Smooth muscle cell (in vitro differentiated cells): ENCODE measurements around the gene SNRNP35. TPM values are rescaled to one million over a fixed set of nuclear protein-coding genes. Genes with fewer than 3 reads are reported as not detected.
A peak's percentile ranks its signal among the peaks of the same experiment; 100 is the strongest.

Source experiments
- DNase-seq: peaks from one replicate; lab custom pipeline; 2025; ENCODE audit not compliant: unreplicated experiment; lab: John Stamatoyannopoulos, UW
- H2AFZ ChIP-seq: fragments of 200-600 bp; sonication (generic); 2 replicates; pipeline ENCODE4 v1.6.0; 2016; ENCODE audit warnings: antibody characterized with exemption, low read depth, mild to moderate bottlenecking
- H3F3A ChIP-seq: fragments of 200-600 bp; sonication (generic); 2 replicates; pipeline ENCODE4 v1.6.0; 2017; ENCODE audit warnings: antibody characterized with exemption, low read depth
- H3K27ac ChIP-seq: fragments of 200-600 bp; sonication (generic); 2 replicates; pipeline ENCODE4 v1.5.1; 2016; ENCODE audit warnings: low read depth, mild to moderate bottlenecking
- H3K27me3 ChIP-seq: fragments of 200-600 bp; sonication (generic); 2 replicates; pipeline ENCODE4 v1.6.1; 2016; ENCODE audit warnings: low read depth, mild to moderate bottlenecking
- H3K36me3 ChIP-seq: fragments of 200-600 bp; sonication (generic); 2 replicates; pipeline ENCODE4 v1.5.1; 2016; ENCODE audit warnings: low read depth
- H3K4me1 ChIP-seq: fragments of 200-600 bp; sonication (generic); 2 replicates; pipeline ENCODE4 v1.5.1; 2016; ENCODE audit warnings: low read depth
- H3K4me2 ChIP-seq: fragments of 200-600 bp; sonication (generic); 2 replicates; pipeline ENCODE4 v1.6.0; 2016; ENCODE audit warnings: mild to moderate bottlenecking
- H3K4me3 ChIP-seq: fragments of 200-600 bp; sonication (generic); 2 replicates; pipeline ENCODE4 v1.5.1; 2016; ENCODE audit warnings: mild to moderate bottlenecking
- H3K79me2 ChIP-seq: fragments of 200-600 bp; sonication (generic); 2 replicates; pipeline ENCODE4 v1.6.0; 2016; ENCODE audit warnings: low read depth, mild to moderate bottlenecking
- H3K9ac ChIP-seq: fragments of 200-600 bp; sonication (generic); 2 replicates; pipeline ENCODE4 v1.6.0; 2016; ENCODE audit warnings: low read depth
- H3K9me3 ChIP-seq: fragments of 200-600 bp; sonication (generic); replicated peaks from 2 replicates; pipeline ENCODE4 v1.5.1; 2016; ENCODE audit warnings: low read depth
- H4K20me1 ChIP-seq: fragments of 200-600 bp; sonication (generic); 2 replicates; pipeline ENCODE4 v1.6.0; 2016; ENCODE audit warnings: low read depth
- WGBS: methylation state at CpG from one replicate; pipeline ENCODE4 v1.1.7; 2016; ENCODE audit warnings: low lambda C conversion rate; 5-methylcytosine and 5-hydroxymethylcytosine counted together
- polyA plus RNA-seq: library from polyadenylated mRNA; unstranded; fragments of >200 nt; fragmentation: Nextera tagmentation; extraction: Ambion mirVana; gene quantifications from 2 replicates; pipeline ENCODE4 v1.2.1, GENCODE V29; 2016
- total RNA-seq: library from RNA; depleted of rRNA; stranded (reverse); fragments of >200 nt; gene quantifications from 2 replicates; pipeline ENCODE4 v1.2.3, GENCODE V29; 2014
- TF ChIP-seq, protein P1 (sequence below): fragments of 200-600 bp; sonication (generic); IDR thresholded peaks from 2 replicates; pipeline ENCODE4 v1.5.1; 2017; ENCODE audit warnings: borderline replicate concordance, mild to moderate bottlenecking, antibody characterized with exemption; ENCODE audit not compliant: insufficient read depth, poor library complexity, severe bottlenecking

SNRNP35 gene
- total and polyA plus RNA-seq, 2 experiments from 2014 or later, result 3.8 to 21.7 TPM

DNA sequence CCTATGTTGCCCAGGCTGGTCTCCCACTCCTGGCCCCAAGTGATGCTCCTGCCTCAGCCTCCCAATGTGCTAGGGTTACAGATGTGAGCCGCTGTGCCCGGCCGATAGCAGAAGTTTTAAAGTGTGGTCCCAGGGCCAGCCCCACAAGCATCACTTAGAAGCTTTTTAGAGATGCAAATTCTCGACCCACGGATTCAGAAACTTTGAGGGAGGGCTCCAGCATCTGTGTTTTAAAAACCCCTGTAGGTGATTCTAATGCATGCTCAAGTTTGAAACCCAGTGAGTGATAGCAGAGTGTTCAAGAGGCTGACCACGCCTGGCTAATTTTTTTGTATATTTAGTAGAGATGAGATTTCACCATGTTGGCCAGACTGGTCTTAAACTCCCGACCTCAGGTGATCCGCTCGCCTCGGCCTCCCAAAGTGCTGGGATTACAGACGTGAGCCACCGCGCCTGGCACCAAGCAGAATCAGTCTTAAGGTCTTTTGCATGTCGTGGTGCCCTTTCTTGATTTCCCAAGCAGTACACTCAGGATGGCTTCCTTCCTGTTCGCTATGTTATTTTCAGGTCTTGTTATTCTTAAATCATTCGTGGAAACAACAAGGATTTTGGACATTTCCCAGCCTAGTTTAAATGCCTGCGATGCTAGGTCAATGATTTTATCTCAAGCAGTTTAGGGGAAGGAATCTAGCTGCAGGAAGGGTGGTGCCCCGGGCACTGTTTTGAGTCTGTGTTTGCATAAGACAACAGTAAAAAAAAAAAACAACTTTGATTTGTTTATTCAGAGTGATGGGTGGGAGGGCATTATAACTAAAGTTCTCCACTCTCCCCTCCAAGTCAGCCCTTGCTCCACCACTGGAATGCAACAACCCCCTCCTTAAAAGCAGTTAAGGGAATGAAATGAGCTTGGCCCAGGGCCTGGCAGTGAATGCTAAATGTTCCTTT, 12.3 kb upstream of the SNRNP35 start:
- Histone ChIP-seq H3K36me3 (no peaks in the 10 kb centered on the region), H2AFZ (peak overlapping the region; percentile 62), H3K9me3 (no peaks in the 10 kb centered on the region), H3K9ac (no peak overlapping the region), H3K4me2 (no peak overlapping the region), H3K27ac (no peak overlapping the region), H3K4me1 (no peaks in the 10 kb centered on the region), H3K79me2 (no peaks in the 10 kb centered on the region), H3F3A (no peaks in the 10 kb centered on the region), H3K27me3 (no peaks in the 10 kb centered on the region), H3K4me3 (no peak overlapping the region), H4K20me1 (no peaks in the 10 kb centered on the region)
- TF ChIP-seq, protein P1, sequence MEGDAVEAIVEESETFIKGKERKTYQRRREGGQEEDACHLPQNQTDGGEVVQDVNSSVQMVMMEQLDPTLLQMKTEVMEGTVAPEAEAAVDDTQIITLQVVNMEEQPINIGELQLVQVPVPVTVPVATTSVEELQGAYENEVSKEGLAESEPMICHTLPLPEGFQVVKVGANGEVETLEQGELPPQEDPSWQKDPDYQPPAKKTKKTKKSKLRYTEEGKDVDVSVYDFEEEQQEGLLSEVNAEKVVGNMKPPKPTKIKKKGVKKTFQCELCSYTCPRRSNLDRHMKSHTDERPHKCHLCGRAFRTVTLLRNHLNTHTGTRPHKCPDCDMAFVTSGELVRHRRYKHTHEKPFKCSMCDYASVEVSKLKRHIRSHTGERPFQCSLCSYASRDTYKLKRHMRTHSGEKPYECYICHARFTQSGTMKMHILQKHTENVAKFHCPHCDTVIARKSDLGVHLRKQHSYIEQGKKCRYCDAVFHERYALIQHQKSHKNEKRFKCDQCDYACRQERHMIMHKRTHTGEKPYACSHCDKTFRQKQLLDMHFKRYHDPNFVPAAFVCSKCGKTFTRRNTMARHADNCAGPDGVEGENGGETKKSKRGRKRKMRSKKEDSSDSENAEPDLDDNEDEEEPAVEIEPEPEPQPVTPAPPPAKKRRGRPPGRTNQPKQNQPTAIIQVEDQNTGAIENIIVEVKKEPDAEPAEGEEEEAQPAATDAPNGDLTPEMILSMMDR, result no peak
- no peak for DNase-seq
- WGBS, result 72% methylated on average over 18 of the region's 18 CpGs

DNA sequence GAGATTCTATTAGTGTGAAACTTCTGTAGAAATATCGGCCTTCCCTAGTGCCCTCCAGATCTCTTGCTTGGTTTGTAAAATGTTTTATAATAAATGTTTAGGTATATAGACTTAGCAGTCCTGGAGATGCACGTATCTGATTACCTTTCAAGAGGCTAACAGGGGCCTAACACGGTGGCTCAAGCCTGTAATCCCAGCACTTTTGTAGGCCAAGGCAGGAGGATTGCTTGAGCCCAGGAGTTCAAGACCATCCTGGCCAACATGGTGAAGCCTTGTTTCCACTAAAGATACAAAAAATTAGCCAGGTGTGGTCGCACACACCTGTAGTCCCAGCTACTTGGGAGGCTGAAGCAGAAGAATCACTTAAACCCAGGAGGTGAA, 11.6 kb upstream of the SNRNP35 start:
- no peak for DNase-seq
- no peaks in the 10 kb centered on the region for H3K36me3 ChIP-seq
- no peak overlapping the region for H3K4me3 ChIP-seq
- no peaks in the 10 kb centered on the region for H3K79me2 ChIP-seq
- no peaks in the 10 kb centered on the region for H3K27me3 ChIP-seq
- H4K20me1 ChIP-seq, result no peaks in the 10 kb centered on the region
- H3K9ac ChIP-seq, result no peak overlapping the region
- peak overlapping the region; percentile 62 for H2AFZ ChIP-seq
- 76% methylated on average over 4 of the region's 4 CpGs for WGBS
- no peaks in the 10 kb centered on the region for H3K4me1 ChIP-seq
- no peak overlapping the region for H3K27ac ChIP-seq
- H3F3A ChIP-seq, result no peaks in the 10 kb centered on the region
- TF ChIP-seq, protein P1, result no peak
- no peaks in the 10 kb centered on the region for H3K9me3 ChIP-seq
- no peak overlapping the region for H3K4me2 ChIP-seq

- TF ChIP-seq, protein P1, result no peak
- H3K9ac ChIP-seq, result no peak overlapping the region
- no peak overlapping the region for H2AFZ ChIP-seq
- no peaks in the 10 kb centered on the region for H4K20me1 ChIP-seq
- H3K4me1 ChIP-seq, result no peaks in the 10 kb centered on the region
- H3F3A ChIP-seq, result no peaks in the 10 kb centered on the region
- no peak for DNase-seq
- H3K36me3 ChIP-seq, result no peaks in the 10 kb centered on the region
- H3K4me3 ChIP-seq, result no peak overlapping the region
- 80% methylated on average over 2 of the region's 2 CpGs for WGBS
- H3K27me3 ChIP-seq, result no peaks in the 10 kb centered on the region
- H3K9me3 ChIP-seq, result no peaks in the 10 kb centered on the region
- no peak overlapping the region for H3K4me2 ChIP-seq
- H3K79me2 ChIP-seq, result no peaks in the 10 kb centered on the region
- H3K27ac ChIP-seq, result no peak overlapping the region
Observed at GRCh38 chr12:123449249-123449733, 8.6 kb upstream of the SNRNP35 start.
